Left lung (tissue), 10 donors: ENCODE measurements around the gene DAAM2. TPM values are rescaled to one million over a fixed set of nuclear protein-coding genes. Genes with fewer than 3 reads are reported as not detected.

Experiments used
- ATAC-seq: fragments of 200-7000 bp; cut with Tn5 transposase; one replicate; pipeline ENCODE4 v1.9.1; 2020; ENCODE audit warnings: moderate library complexity
- DNase-seq, 4 donors: peaks; one replicate each; pipeline ENCODE4 v3.0.0-alpha.2; 2013 to 2020
- H3K27ac ChIP-seq, 2 donors: fragments of 200-600 bp; sonication (generic) in 1 of 2; one replicate each; pipeline versions ENCODE4 v1.5.0 to v1.8.0; 2020 to 2021
- H3K27me3 ChIP-seq, 2 donors: fragments of 200-600 bp; sonication (generic) in 1 of 2; one replicate each; pipeline versions ENCODE4 v1.5.0 to v1.8.0; 2020 to 2021
- H3K36me3 ChIP-seq, 2 donors: fragments of 200-600 bp; sonication (generic) in 1 of 2; one replicate each; pipeline versions ENCODE4 v1.5.0 to v1.8.0; 2020 to 2021
- H3K4me1 ChIP-seq, 2 donors: fragments of 200-600 bp; one replicate each; pipeline ENCODE4 v1.8.0; 2021
- H3K4me3 ChIP-seq, 2 donors: fragments of 200-600 bp; sonication (generic) in 1 of 2; one replicate each; pipeline versions ENCODE4 v1.5.0 to v1.8.0; 2020 to 2021; ENCODE audit warnings: mild to moderate bottlenecking in 1 of 2
- H3K9me3 ChIP-seq, 2 donors: fragments of 200-600 bp; sonication (generic) in 1 of 2; one replicate each; pipeline versions ENCODE4 v1.5.0 to v1.8.0; 2020 to 2021
- CTCF ChIP-seq, 2 donors: fragments of 200-600 bp; sonication (generic) in 1 of 2; IDR thresholded peaks; one replicate each; pipeline versions ENCODE4 v1.5.0 to v1.8.0; 2021; ENCODE audit warnings: antibody characterized with exemption in 2 of 2
- intact Hi-C, 2 donors: fragments of 100-400 bp; cut with DNase I; formaldehyde crosslinking; loops; one replicate each; pipeline versions ENCODE4 v1.11.2 to v1.14.2; 2022
- polyA plus RNA-seq, 6 donors: library from polyadenylated mRNA; unstranded; fragments of 120-200 nt; gene quantifications; one replicate each; pipeline ENCODE4 v1.2.1, GENCODE V29; 2013; ENCODE audit not compliant: insufficient read length in 6 of 6
- total RNA-seq, 2 donors: library from RNA; stranded (reverse); fragmentation: NEBNext Ultra II Directional; extraction: Animal tissue kit (Norgen Biotek cat#: 25700); gene quantifications; one replicate each; pipeline ENCODE4 v1.2.1, GENCODE V29; 2021
- donor health status: DM: no; HTN: yes; CAD: no.
- donor health status: DM: no; HTN: no; CAD: no.

The DAAM2 gene
- total and polyA plus RNA-seq, 8 donors, result 28.8 to 67.6 (median 39.9) TPM

- no peak for TF ChIP-seq CTCF (IDR thresholded peaks at IDR 0.05)
- H3K9me3 ChIP-seq, result no peaks in the 10 kb centered on the region
- intact Hi-C loops, result no loop called here
- peaks cover 0 to 12% of the 10 kb centered on the region in 2 donors for H3K36me3 ChIP-seq
- no peak for DNase-seq
- H3K27me3 ChIP-seq, result no peaks in the 10 kb centered on the region
- H3K4me1 ChIP-seq, result peaks cover 0 to 4% of the 10 kb centered on the region in 2 donors
- H3K4me3 ChIP-seq, result no peak overlapping the region
- ATAC-seq, result no peak
- no peak overlapping the region for H3K27ac ChIP-seq
These were observed 60.1 kb downstream of the DAAM2 start for GRCh38 chr6:39852324-39852723.

DNA sequence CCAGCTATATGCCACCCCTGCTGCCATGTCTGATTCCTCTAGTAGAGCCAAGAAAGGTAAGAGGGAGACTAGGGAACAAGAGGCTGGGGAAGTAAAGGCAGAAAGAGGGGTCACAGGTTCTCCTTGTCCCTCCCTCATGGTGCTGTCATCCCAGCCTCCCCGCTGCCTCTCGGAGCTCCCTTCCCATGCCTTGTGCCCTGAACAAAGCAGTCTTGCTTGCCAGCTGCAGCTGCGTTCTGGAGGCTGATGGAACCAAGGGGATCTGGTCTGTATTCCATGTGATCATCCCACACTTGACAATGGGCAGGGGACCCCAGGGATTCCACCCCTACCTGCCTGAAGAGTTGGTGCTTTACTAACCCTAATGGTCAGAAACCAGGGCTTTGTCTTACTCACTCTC lies 61.4 kb downstream of the DAAM2 start:
- Histone ChIP-seq H3K9me3 (no peaks in the 10 kb centered on the region), H3K4me1 (no peaks in the 10 kb centered on the region), H3K27ac (no peak overlapping the region), H3K36me3 (peaks cover 0 to 13% of the 10 kb centered on the region in 2 donors), H3K4me3 (no peak overlapping the region), H3K27me3 (no peaks in the 10 kb centered on the region)
- no peak for DNase-seq
- intact Hi-C loops, result no loop called here
- ATAC-seq, result no peak
- TF ChIP-seq CTCF (IDR thresholded peaks at IDR 0.05), result no peak

DNA sequence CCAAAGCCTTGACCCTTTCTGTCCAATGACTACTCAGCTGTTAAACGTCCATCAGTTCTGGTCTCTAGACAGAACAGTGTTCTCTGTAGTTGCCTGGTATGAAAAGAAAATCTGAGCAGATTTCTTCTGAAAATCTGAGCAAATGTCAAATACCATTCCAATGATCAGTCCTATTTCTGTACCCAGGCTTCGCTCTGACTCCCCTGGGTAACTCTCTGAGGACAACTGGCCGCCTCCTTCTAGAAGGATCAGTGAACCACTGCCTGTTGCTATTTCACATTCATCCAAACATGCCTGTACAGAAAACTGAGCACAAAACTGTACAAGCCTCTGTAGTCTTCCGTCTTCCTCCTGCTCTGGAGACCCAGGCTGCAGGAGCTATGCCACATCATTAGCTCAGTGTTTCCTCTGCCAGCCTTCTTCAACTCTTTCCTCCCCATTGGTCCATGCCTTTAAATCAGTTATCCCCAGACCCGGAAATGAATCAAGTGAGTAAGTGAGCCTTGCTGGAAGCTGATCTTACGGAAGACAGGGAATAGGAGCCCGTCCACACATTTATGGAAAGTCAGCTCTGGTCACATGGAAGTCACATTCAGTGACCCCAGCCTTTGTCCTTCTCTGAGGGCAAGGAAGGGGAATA lies 63.3 kb downstream of the DAAM2 start:
- H3K4me1 ChIP-seq, result no peaks in the 10 kb centered on the region
- intact Hi-C loops, result no loop called here
- peaks cover 0 to 13% of the 10 kb centered on the region in 2 donors for H3K36me3 ChIP-seq
- no peak for ATAC-seq
- TF ChIP-seq CTCF (IDR thresholded peaks at IDR 0.05), result no peak
- H3K4me3 ChIP-seq, result no peak overlapping the region
- H3K27ac ChIP-seq, result no peak overlapping the region
- DNase-seq, result no peak
- H3K27me3 ChIP-seq, result no peaks in the 10 kb centered on the region
- H3K9me3 ChIP-seq, result no peaks in the 10 kb centered on the region

GRCh38 chr6:39859025-39859424 lies 66.8 kb downstream of the DAAM2 start:
- TF ChIP-seq CTCF (IDR thresholded peaks at IDR 0.05), result no peak
- DNase-seq (no peak), ATAC-seq (peak; percentile 96)
- Histone ChIP-seq H3K9me3 (no peaks in the 10 kb centered on the region), H3K36me3 (peaks cover 0 to 21% of the 10 kb centered on the region in 2 donors), H3K4me3 (no peak overlapping the region), H3K27ac (no peak overlapping the region), H3K27me3 (no peaks in the 10 kb centered on the region), H3K4me1 (no peaks in the 10 kb centered on the region)
- intact Hi-C loops, result no loop called here

DNA sequence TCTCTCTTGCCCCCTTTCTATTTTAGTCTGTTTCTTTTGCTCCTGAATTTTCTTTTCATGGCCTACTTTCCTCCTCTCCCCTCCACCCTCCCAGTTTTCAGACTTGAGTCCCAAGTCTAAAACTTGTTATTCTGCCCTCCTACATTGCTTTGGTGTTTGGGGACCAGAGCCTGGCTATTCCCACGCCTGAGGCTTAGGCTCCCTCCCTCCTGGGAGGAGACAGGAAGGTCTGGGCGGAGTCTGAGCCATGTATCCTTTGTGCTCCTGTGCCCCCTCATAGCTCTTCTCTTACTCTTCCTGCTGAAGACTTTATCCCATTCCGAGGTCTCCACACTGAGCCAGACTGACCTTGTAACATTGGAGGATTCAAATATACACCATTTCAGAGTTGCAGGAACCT lies 69.5 kb downstream of the DAAM2 start:
- H3K27me3 ChIP-seq, result no peaks in the 10 kb centered on the region
- ATAC-seq, result no peak
- H3K36me3 ChIP-seq, result peaks cover 0 to 16% of the 10 kb centered on the region in 2 donors
- H3K4me3 ChIP-seq, result no peak overlapping the region
- no peak for TF ChIP-seq CTCF (IDR thresholded peaks at IDR 0.05)
- H3K4me1 ChIP-seq, result peaks cover 0 to 7% of the 10 kb centered on the region in 2 donors
- no peak for DNase-seq
- intact Hi-C loops, result no loop called here
- no peak overlapping the region for H3K27ac ChIP-seq
- H3K9me3 ChIP-seq, result no peaks in the 10 kb centered on the region
